RWPE1 (cell line): ENCODE results near the gene ANKZF1.

Experiments used
- CTCF ChIA-PET: fragments of 350-600 bp; sonication (Branson Sonifier 250); formaldehyde crosslinking; extraction: SDS; loops from one replicate; lab custom pipeline; 2021; lab: Yijun Ruan, JAX
- POLR2A ChIA-PET: fragments of 400-600 bp; formaldehyde crosslinking; extraction: SDS; loops from one replicate; lab custom pipeline; 2020; ENCODE audit warnings: antibody characterized with exemption; ENCODE audit not compliant: low non-redundant PET; lab: Yijun Ruan, JAX
- DNase-seq: peaks from one replicate; pipeline ENCODE4 v3.0.0; 2012; ENCODE audit warnings: low spot score
- H3K27ac ChIP-seq: fragments of 450-650 bp; 2 replicates; pipeline ENCODE4 v1.5.1; 2017
- CTCF ChIP-seq: fragments of 450-650 bp; conservative IDR thresholded peaks from 2 replicates; pipeline ENCODE4 v1.5.1; 2017; ENCODE audit warnings: low read depth, mild to moderate bottlenecking

Gene ANKZF1

GRCh38 chr2:219266232-219266631 lies 36.6 kb downstream of the ANKZF1 start:
- H3K27ac ChIP-seq, result peak overlapping the region; percentile 10; the same call in 1 of the 2 replicates
- no peak for DNase-seq
- POLR2A ChIA-PET, result no interaction called here
- CTCF ChIA-PET, result interaction anchor here (0.7 kb wide), 1 partner anchor 107 kb away, joined by 4 read pairs; no protein-coding TSS in a partner anchor
- no peak for TF ChIP-seq CTCF

- no peak overlapping the region for H3K27ac ChIP-seq
- ChIA-PET CTCF (no interaction called here), POLR2A (no interaction called here)
- no peak for DNase-seq
- no peak for TF ChIP-seq CTCF
Measured at GRCh38 chr2:219266886-219267285, 37.3 kb downstream of the ANKZF1 start.

- POLR2A ChIA-PET, result no interaction called here
- H3K27ac ChIP-seq, result peak overlapping the region; percentile 37; the same call in 1 of the 2 replicates
- CTCF ChIA-PET, result interaction anchor here (0.7 kb wide), 1 partner anchor 1120 kb away, joined by 4 read pairs; no protein-coding TSS in a partner anchor
- no peak for DNase-seq
- no peak for TF ChIP-seq CTCF
Measured at GRCh38 chr2:219268294-219268693, 38.7 kb downstream of the ANKZF1 start.

- TF ChIP-seq CTCF, result no peak
- no peak for DNase-seq
- CTCF ChIA-PET, result interaction anchor here (0.6 to 1.0 kb wide), 2 partner anchors 26 to 55 kb away, joined by 3 to 4 read pairs; no protein-coding TSS in a partner anchor
- peak overlapping the region; percentile 83 for H3K27ac ChIP-seq
- POLR2A ChIA-PET, result interaction anchor here (0.6 kb wide), 1 partner anchor 12 kb away, joined by 4 read pairs; no protein-coding TSS in a partner anchor
Measured at GRCh38 chr2:219269362-219270054, 39.9 kb downstream of the ANKZF1 start.

GRCh38 chr2:219270055-219270372 lies 40.4 kb downstream of the ANKZF1 start:
- CTCF ChIA-PET, result interaction anchor here (0.6 to 1.0 kb wide), 2 partner anchors 25 to 54 kb away, joined by 3 to 4 read pairs; no protein-coding TSS in a partner anchor
- POLR2A ChIA-PET, result interaction anchor here (0.6 kb wide), 1 partner anchor 12 kb away, joined by 4 read pairs; no protein-coding TSS in a partner anchor
- no peak for DNase-seq
- H3K27ac ChIP-seq, result peak overlapping the region; percentile 83
- TF ChIP-seq CTCF, result no peak

GRCh38 chr2:219271021-219271420 lies 41.4 kb downstream of the ANKZF1 start:
- POLR2A ChIA-PET, result no interaction called here
- no peak for DNase-seq
- no peak for TF ChIP-seq CTCF
- peak overlapping the region; percentile 83 for H3K27ac ChIP-seq
- CTCF ChIA-PET, result no interaction called here
